MM.1S (cell line): ENCODE results near the gene EBF3.

Source experiments
- EZH2 ChIP-seq: fragments of 300-600 bp; sonication (generic); optimal IDR thresholded peaks from 2 replicates; pipeline ENCODE3; 2017; ENCODE audit warnings: low read depth, mild to moderate bottlenecking, antibody characterized with exemption, low read length, mixed read lengths
- TF ChIP-seq, protein P1 (sequence below): fragments of 300-600 bp; sonication (generic); IDR thresholded peaks from 2 replicates; pipeline ENCODE4 v1.5.1; 2016; ENCODE audit warnings: antibody characterized with exemption, low read length, mixed read lengths

DNA sequence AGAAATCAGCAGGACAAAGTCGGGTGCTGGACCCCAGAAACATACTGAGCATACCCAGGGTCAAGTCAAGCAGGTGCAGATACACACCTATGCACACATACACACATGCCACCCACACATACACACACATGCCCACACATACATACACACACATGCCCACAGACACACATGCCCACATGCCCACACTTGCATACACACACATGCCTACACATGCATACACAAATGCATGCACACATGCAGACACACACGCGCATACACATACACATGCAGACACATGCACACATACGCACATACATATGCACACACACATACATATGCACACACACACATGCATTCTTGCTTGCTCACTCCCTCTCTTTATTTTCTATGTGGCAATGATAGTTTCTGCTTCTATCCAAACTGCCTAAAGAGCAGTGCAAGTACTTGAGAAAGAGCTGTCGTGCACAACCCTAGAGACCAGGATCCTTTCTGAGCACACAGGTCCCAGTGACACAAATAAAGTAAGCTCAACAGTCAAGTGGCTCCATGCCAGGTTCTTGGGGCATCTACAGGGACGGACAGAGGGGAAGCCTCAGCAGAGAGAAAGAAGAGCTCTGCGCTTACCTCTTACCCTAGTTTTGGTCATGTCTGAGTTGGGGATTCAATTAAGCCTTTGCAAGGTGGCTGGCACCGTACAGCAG lies 83.7 kb downstream of the EBF3 start:
- TF ChIP-seq, protein P1, sequence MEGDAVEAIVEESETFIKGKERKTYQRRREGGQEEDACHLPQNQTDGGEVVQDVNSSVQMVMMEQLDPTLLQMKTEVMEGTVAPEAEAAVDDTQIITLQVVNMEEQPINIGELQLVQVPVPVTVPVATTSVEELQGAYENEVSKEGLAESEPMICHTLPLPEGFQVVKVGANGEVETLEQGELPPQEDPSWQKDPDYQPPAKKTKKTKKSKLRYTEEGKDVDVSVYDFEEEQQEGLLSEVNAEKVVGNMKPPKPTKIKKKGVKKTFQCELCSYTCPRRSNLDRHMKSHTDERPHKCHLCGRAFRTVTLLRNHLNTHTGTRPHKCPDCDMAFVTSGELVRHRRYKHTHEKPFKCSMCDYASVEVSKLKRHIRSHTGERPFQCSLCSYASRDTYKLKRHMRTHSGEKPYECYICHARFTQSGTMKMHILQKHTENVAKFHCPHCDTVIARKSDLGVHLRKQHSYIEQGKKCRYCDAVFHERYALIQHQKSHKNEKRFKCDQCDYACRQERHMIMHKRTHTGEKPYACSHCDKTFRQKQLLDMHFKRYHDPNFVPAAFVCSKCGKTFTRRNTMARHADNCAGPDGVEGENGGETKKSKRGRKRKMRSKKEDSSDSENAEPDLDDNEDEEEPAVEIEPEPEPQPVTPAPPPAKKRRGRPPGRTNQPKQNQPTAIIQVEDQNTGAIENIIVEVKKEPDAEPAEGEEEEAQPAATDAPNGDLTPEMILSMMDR: no peak
- no peak for TF ChIP-seq EZH2
